AG09309 (cell line): ENCODE results near the gene NELFCD.

Experiments
- DNase-seq: peaks from one replicate; pipeline ENCODE4 v3.0.0-alpha.2; 2010; ENCODE audit warnings: low read depth
- H3K4me3 ChIP-seq: 2 replicates; pipeline ENCODE4 v1.5.1; 2011; ENCODE audit warnings: mild to moderate bottlenecking, low read depth, low read length, moderate library complexity; ENCODE audit not compliant: control insufficient read depth
- CTCF ChIP-seq: IDR thresholded peaks from 2 replicates; pipeline ENCODE4 v1.5.1; 2011; ENCODE audit warnings: mild to moderate bottlenecking, low read depth, low read length, inconsistent platforms; ENCODE audit not compliant: insufficient read depth, control insufficient read depth; ENCODE audit errors: missing control alignments

NELFCD gene

GRCh38 chr20:59014680-59015389 lies 33.8 kb downstream of the NELFCD start:
- TF ChIP-seq CTCF = no peak
- H3K4me3 ChIP-seq = no peak overlapping the region
- no peak for DNase-seq

GRCh38 chr20:59015411-59015810 lies 34.4 kb downstream of the NELFCD start:
- DNase-seq = no peak
- no peak for TF ChIP-seq CTCF
- no peak overlapping the region for H3K4me3 ChIP-seq

GRCh38 chr20:59015812-59016711 lies 35.0 kb downstream of the NELFCD start:
- H3K4me3 ChIP-seq = no peak overlapping the region
- no peak for DNase-seq

GRCh38 chr20:59016795-59017492 lies 35.9 kb downstream of the NELFCD start:
- H3K4me3 ChIP-seq = no peak overlapping the region
- no peak for DNase-seq
- no peak for TF ChIP-seq CTCF

More at GRCh38 chr20:59015812-59016711, 35.0 kb downstream of the NELFCD start:
- TF ChIP-seq CTCF = no peak

- TF ChIP-seq CTCF = no peak
- H3K4me3 ChIP-seq = no peak overlapping the region
- DNase-seq = no peak
These were observed 36.6 kb downstream of the NELFCD start for GRCh38 chr20:59017493-59018231.

- TF ChIP-seq CTCF = no peak
- H3K4me3 ChIP-seq = no peak overlapping the region
- no peak for DNase-seq
These were observed 37.8 kb downstream of the NELFCD start for GRCh38 chr20:59018817-59019216.
